Esophagus muscularis mucosa (tissue), 4 donors: Measurements from ENCODE around the gene COA5. TPM values are rescaled to one million over a fixed set of nuclear protein-coding genes. Genes with fewer than 3 reads are reported as not detected.

Experiments used
- DNase-seq: peaks from one replicate; pipeline ENCODE4 v3.0.0-alpha.2; 2017; ENCODE audit errors: extremely low spot score
- H3K27ac ChIP-seq, 4 donors: fragments of 200-600 bp; sonication (generic); replicated peaks in 1 of 4; 1 replicate in 3 of 4; 2 replicates in 1 of 4; pipeline ENCODE4 v1.5.1; 2016 to 2019; ENCODE audit warnings: mild to moderate bottlenecking in 1 of 4
- H3K27me3 ChIP-seq, 4 donors: fragments of 200-600 bp; sonication (generic); one replicate each; pipeline versions ENCODE4 v1.5.1 to v1.6.0; 2016 to 2019
- H3K36me3 ChIP-seq, 4 donors: fragments of 200-600 bp; sonication (generic); one replicate each; pipeline ENCODE4 v1.5.1; 2016 to 2019
- H3K4me1 ChIP-seq, 4 donors: fragments of 200-600 bp; sonication (generic); one replicate each; pipeline ENCODE4 v1.5.1; 2016 to 2019
- H3K4me3 ChIP-seq, 4 donors: fragments of 200-600 bp; sonication (generic); 1 replicate in 2 of 4; 2 replicates in 2 of 4; pipeline ENCODE4 v1.5.1; 2016 to 2019; ENCODE audit warnings: mild to moderate bottlenecking in 4 of 4, moderate library complexity in 1 of 4
- H3K9me3 ChIP-seq, 4 donors: fragments of 200-600 bp; sonication (generic); 1 replicate in 3 of 4; 2 replicates in 1 of 4; pipeline ENCODE4 v1.5.1; 2016 to 2019
- CTCF ChIP-seq, 3 experiments: fragments of 200-600 bp in 2 of 3; fragments of 450-650 bp in 1 of 3; sonication (generic) in 2 of 3; IDR thresholded peaks; one replicate each; pipeline ENCODE4 v1.5.1; 2017 to 2019; ENCODE audit warnings: antibody characterized with exemption in 3 of 3, mild to moderate bottlenecking in 2 of 3, moderate library complexity in 1 of 3
- EP300 ChIP-seq: sonication (generic); formaldehyde crosslinking; IDR thresholded peaks from one replicate; pipeline ENCODE4 v1.6.1; 2017; ENCODE audit warnings: antibody characterized with exemption
- POLR2A ChIP-seq: fragments of 450-650 bp; IDR thresholded peaks from one replicate; pipeline ENCODE4 v1.6.1; 2017; ENCODE audit warnings: antibody characterized with exemption, moderate library complexity, mild to moderate bottlenecking, low read depth
- POLR2AphosphoS5 ChIP-seq, 2 donors: sonication (generic); formaldehyde crosslinking; IDR thresholded peaks; one replicate each; pipeline ENCODE4 v1.6.1; 2017; ENCODE audit warnings: antibody characterized with exemption in 2 of 2
- WGBS: methylation state at CpG from one replicate; pipeline ENCODE4 v1.1.5; 2018; 5-methylcytosine and 5-hydroxymethylcytosine counted together
- intact Hi-C: fragments of 100-400 bp; cut with DNase I; formaldehyde crosslinking; loops from one replicate; pipeline ENCODE4 v1.15.1; 2023
- total RNA-seq, 4 donors: library from RNA; depleted of rRNA; stranded (reverse); fragments of >200 nt; gene quantifications; one replicate each; pipeline versions ENCODE4 v1.1.0 to v1.2.1, GENCODE V29; 2016

COA5 gene
- total RNA-seq, 4 donors from 2014 or later, result 28.3 to 48.2 (median 31.7) TPM

GRCh38 chr2:98583816-98584618 is 24.3 kb downstream of the COA5 start:
- Histone ChIP-seq H3K4me1 (peaks cover 0 to 9% (median 4%) of the 10 kb centered on the region in 4 donors), H3K9me3 (no peaks in the 10 kb centered on the region), H3K4me3 (no peak overlapping the region), H3K36me3 (peaks cover 0 to 69% (median 49%) of the 10 kb centered on the region in 4 donors), H3K27me3 (no peaks in the 10 kb centered on the region), H3K27ac (no peak overlapping the region)
- WGBS, result 74% methylated on average over 6 of the region's 10 CpGs
- DNase-seq, result no peak
- TF ChIP-seq EP300 (no peak), POLR2A (no peak), CTCF (IDR thresholded peaks at IDR 0.05) (no peak), POLR2AphosphoS5 (IDR thresholded peaks at IDR 0.05) (no peak)
- intact Hi-C loops, result no loop called here

- intact Hi-C loops, result no loop called here
- Histone ChIP-seq H3K4me3 (no peak overlapping the region), H3K27me3 (no peaks in the 10 kb centered on the region), H3K4me1 (peaks cover 0 to 9% (median 4%) of the 10 kb centered on the region in 4 donors), H3K27ac (no peak overlapping the region), H3K36me3 (peaks cover 0 to 72% (median 54%) of the 10 kb centered on the region in 4 donors), H3K9me3 (no peaks in the 10 kb centered on the region)
- no peak for DNase-seq
- 92% methylated on average over 7 of the region's 7 CpGs for WGBS
- TF ChIP-seq POLR2A, result no peak
- TF ChIP-seq EP300, result no peak
- TF ChIP-seq POLR2AphosphoS5 (IDR thresholded peaks at IDR 0.05), result no peak
- TF ChIP-seq CTCF (IDR thresholded peaks at IDR 0.05), result no peak
Measured at GRCh38 chr2:98583276-98583675, 25.0 kb downstream of the COA5 start.

- DNase-seq, result no peak
- TF ChIP-seq CTCF (IDR thresholded peaks at IDR 0.05) (no peak), POLR2AphosphoS5 (IDR thresholded peaks at IDR 0.05) (no peak), EP300 (no peak), POLR2A (no peak)
- Histone ChIP-seq H3K4me1 (peaks cover 0 to 9% (median 4%) of the 10 kb centered on the region in 4 donors), H3K27ac (no peak overlapping the region), H3K36me3 (peaks cover under 1 to 72% (median 60%) of the 10 kb centered on the region in 4 donors), H3K4me3 (no peak overlapping the region), H3K27me3 (no peaks in the 10 kb centered on the region), H3K9me3 (no peaks in the 10 kb centered on the region)
- intact Hi-C loops, result no loop called here
- WGBS, result 89% methylated on average over 9 of the region's 9 CpGs
Measured at GRCh38 chr2:98582523-98582922, 25.8 kb downstream of the COA5 start.

GRCh38 chr2:98580656-98581284 is 27.5 kb downstream of the COA5 start:
- Histone ChIP-seq H3K36me3 (peaks cover 8 to 77% (median 66%) of the 10 kb centered on the region in 4 donors), H3K27ac (peak overlapping the region in 1 of 4 donors; percentile 19), H3K27me3 (no peaks in the 10 kb centered on the region), H3K4me1 (peaks cover 0 to 9% (median 4%) of the 10 kb centered on the region in 4 donors), H3K4me3 (no peak overlapping the region), H3K9me3 (no peaks in the 10 kb centered on the region)
- intact Hi-C loops, result no loop called here
- DNase-seq, result no peak
- 86% methylated on average over 9 of the region's 10 CpGs for WGBS
- TF ChIP-seq EP300, result no peak
- TF ChIP-seq POLR2A, result no peak
- no peak for TF ChIP-seq CTCF (IDR thresholded peaks at IDR 0.05)
- no peak for TF ChIP-seq POLR2AphosphoS5 (IDR thresholded peaks at IDR 0.05)
